ENCODE data around the gene LLGL2.

Gene LLGL2

DNA sequence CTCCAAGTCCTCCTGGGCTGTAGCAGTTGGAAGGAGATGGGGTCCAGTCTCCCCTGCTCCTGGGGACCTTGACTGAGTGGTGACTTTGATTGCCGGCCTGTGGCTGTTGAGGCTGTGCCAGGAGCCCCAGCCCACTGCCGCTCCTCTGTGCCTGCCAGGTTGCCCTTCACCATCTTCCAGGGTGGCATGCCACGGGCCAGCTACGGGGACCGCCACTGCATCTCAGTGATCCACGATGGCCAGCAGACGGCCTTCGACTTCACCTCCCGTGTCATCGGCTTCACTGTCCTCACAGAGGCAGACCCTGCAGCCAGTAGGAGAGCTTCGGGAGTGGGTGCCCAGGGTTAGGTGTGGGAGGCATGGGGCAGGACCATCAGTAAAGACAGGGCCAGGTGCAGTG is 38.7 kb downstream of the LLGL2 start:
- TF ChIP-seq CTCF (IDR thresholded peaks at IDR 0.05) = no peak

GRCh38 chr17:75565066-75565465 is 39.6 kb downstream of the LLGL2 start:
- no peak for TF ChIP-seq CTCF (IDR thresholded peaks at IDR 0.05)

GRCh38 chr17:75565618-75566017 is 40.1 kb downstream of the LLGL2 start:
- TF ChIP-seq CTCF (IDR thresholded peaks at IDR 0.05) = no peak

DNA sequence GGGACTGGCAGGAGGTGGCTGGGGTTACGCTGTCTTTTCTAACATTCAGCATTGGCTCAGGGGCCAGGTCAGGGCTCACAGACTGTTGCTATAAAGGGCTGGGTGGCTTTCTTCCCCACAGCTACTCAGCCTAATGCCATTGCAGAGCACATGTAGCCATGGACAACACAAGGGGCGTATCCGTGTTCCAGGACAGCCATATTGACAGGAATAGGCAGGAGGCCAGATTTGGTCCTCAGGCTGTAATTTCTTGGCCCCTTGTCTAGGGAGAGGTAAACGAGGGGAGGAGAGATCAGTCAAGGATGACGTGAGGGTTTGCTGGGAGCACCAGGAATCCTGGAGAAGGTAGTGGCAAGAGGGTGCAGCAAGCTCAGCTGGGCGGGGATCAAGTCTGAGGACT is 40.9 kb downstream of the LLGL2 start:
- TF ChIP-seq CTCF (IDR thresholded peaks at IDR 0.05) = no peak

DNA sequence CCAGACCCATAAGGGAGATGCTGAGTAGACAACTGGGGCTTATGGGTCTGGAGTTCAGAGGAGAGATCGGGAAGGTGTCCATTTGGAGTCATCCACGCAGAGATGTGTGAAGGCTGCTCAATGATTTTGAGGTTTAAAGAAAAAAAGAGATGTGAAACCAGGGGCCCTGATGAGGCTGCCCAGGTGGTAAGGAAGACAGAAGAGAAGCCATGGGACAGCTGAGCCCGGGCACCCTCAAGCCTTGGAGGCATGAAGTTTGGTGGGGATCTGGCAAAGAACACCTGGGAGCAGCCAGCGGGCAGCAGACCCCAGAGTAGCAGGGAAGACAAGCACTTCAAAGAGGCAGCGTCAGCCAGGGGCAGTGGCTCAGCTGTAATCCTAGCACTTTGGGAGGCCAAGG is 41.3 kb downstream of the LLGL2 start:
- no peak for TF ChIP-seq CTCF (IDR thresholded peaks at IDR 0.05)

DNA sequence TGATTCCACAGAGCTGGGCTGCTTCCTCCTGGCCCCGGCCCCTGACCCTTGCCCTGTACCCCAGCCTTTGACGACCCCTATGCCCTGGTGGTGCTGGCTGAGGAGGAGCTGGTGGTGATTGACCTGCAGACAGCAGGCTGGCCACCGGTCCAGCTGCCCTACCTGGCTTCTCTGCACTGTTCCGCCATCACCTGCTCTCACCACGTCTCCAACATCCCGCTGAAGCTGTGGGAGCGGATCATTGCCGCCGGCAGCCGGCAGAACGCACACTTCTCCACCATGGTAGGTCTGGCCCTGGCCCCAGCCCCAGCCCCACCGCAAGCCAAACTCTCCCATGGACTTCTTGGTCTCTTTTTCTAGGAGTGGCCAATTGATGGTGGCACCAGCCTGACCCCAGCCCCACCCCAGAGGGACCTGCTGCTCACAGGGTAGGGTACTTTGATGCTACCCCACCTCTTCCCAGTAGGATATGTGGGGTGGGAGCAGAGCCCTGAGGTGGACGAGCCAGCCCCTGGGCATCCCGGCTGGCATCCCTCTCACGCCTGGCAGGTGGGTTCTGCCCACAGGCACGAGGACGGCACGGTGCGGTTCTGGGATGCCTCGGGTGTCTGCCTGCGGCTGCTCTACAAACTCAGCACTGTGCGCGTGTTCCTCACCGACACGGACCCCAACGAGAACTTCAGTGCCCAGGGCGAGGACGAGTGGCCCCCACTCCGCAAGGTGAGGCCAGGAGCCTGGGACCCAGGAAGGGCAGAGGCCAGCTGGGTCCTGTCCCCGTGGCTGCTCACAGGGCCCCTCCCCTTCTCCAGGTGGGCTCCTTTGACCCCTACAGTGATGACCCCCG is 43.1 kb downstream of the LLGL2 start:
- no peak for TF ChIP-seq CTCF (IDR thresholded peaks at IDR 0.05)

GRCh38 chr17:75570034-75570676 is 44.7 kb downstream of the LLGL2 start:
- no peak for TF ChIP-seq CTCF (IDR thresholded peaks at IDR 0.05)
